H9 (cell line): Measurements from ENCODE around the gene DPP10. TPM values are rescaled to one million over a fixed set of nuclear protein-coding genes. Genes with fewer than 3 reads are reported as not detected.

Experiments
- DNase-seq: peaks from one replicate; pipeline ENCODE4 v3.0.0-alpha.2; 2017
- H2AFZ ChIP-seq: one replicate; pipeline ENCODE4 v1.6.1; 2013; ENCODE audit warnings: mild to moderate bottlenecking, low read length, control low read depth, moderate library complexity
- H2AK5ac ChIP-seq: 2 replicates; pipeline ENCODE4 v1.6.1; 2013; ENCODE audit warnings: low read length, control low read depth, mixed read lengths; ENCODE audit not compliant: insufficient read length
- H2BK120ac ChIP-seq: one replicate; pipeline ENCODE4 v1.6.1; 2013; ENCODE audit warnings: low read depth, mild to moderate bottlenecking, low read length, control low read depth, inconsistent platforms; ENCODE audit not compliant: poor library complexity, severe bottlenecking
- H2BK12ac ChIP-seq: 2 replicates; pipeline ENCODE4 v1.6.1; 2013; ENCODE audit warnings: low read length, control low read depth, mixed read lengths, low read depth; ENCODE audit not compliant: insufficient read length
- H2BK15ac ChIP-seq: 2 replicates; pipeline ENCODE4 v1.6.1; 2013; ENCODE audit warnings: low read depth, low read length, control low read depth
- H2BK20ac ChIP-seq: one replicate; pipeline ENCODE4 v1.6.1; 2013; ENCODE audit warnings: low read depth, mild to moderate bottlenecking, low read length, control low read depth, inconsistent platforms; ENCODE audit not compliant: poor library complexity, severe bottlenecking
- H2BK5ac ChIP-seq: 2 replicates; pipeline ENCODE4 v1.6.1; 2013; ENCODE audit warnings: low read length, control low read depth, mixed read lengths; ENCODE audit not compliant: insufficient read length
- H3K14ac ChIP-seq: 2 replicates; pipeline ENCODE4 v1.6.1; 2013; ENCODE audit warnings: low read length, control low read depth; ENCODE audit not compliant: insufficient read depth
- H3K18ac ChIP-seq: 2 replicates; pipeline ENCODE4 v1.6.1; 2013; ENCODE audit warnings: low read depth, mild to moderate bottlenecking, mixed read lengths, low read length, control low read depth; ENCODE audit not compliant: insufficient read length
- H3K23ac ChIP-seq: 2 replicates; pipeline ENCODE4 v1.6.1; 2013; ENCODE audit warnings: low read length, control low read depth, mixed read lengths, low read depth; ENCODE audit not compliant: insufficient read length
- H3K23me2 ChIP-seq: 2 replicates; pipeline ENCODE4 v1.6.1; 2013; ENCODE audit warnings: low read depth, mild to moderate bottlenecking, mixed read lengths, low read length, control low read depth; ENCODE audit not compliant: insufficient read length, poor library complexity, severe bottlenecking
- H3K27ac ChIP-seq: 2 replicates; pipeline ENCODE4 v1.5.1; 2013; ENCODE audit warnings: low read length, control low read depth, mixed read lengths, low read depth; ENCODE audit not compliant: insufficient read length
- H3K27me3 ChIP-seq: 2 replicates; pipeline ENCODE4 v1.6.1; 2013; ENCODE audit warnings: low read length, control low read depth, inconsistent platforms; ENCODE audit not compliant: insufficient read depth
- H3K4ac ChIP-seq: 2 replicates; pipeline ENCODE4 v1.6.1; 2013; ENCODE audit warnings: low read depth, mild to moderate bottlenecking, control low read depth, inconsistent platforms, low read length, moderate library complexity
- H3K4me1 ChIP-seq: 2 replicates; pipeline ENCODE4 v1.6.1; 2013; ENCODE audit warnings: low read length, control low read depth, inconsistent platforms; ENCODE audit not compliant: insufficient read depth
- H3K4me2 ChIP-seq: 2 replicates; pipeline ENCODE4 v1.6.1; 2013; ENCODE audit warnings: low read length, control low read depth, mixed read lengths; ENCODE audit not compliant: insufficient read length, insufficient read depth
- H3K56ac ChIP-seq: 2 replicates; pipeline ENCODE4 v1.6.1; 2013; ENCODE audit warnings: low read depth, mild to moderate bottlenecking, mixed read lengths, low read length, control low read depth; ENCODE audit not compliant: insufficient read length
- H3K79me1 ChIP-seq: 2 replicates; pipeline ENCODE4 v1.6.1; 2013; ENCODE audit warnings: low read depth, mild to moderate bottlenecking, moderate library complexity, low read length, control low read depth, inconsistent platforms; ENCODE audit not compliant: insufficient read depth, poor library complexity, severe bottlenecking
- H3K79me2 ChIP-seq: 2 replicates; pipeline ENCODE4 v1.6.1; 2013; ENCODE audit warnings: low read length, control low read depth, inconsistent platforms; ENCODE audit not compliant: insufficient read depth
- H3K9ac ChIP-seq: 2 replicates; pipeline ENCODE4 v1.6.1; 2013; ENCODE audit warnings: low read length, control low read depth, mixed read lengths; ENCODE audit not compliant: insufficient read length; ENCODE audit errors: extremely low read depth
- H3K9me3 ChIP-seq: one replicate; pipeline ENCODE4 v1.6.1; 2013; ENCODE audit warnings: low read depth, low read length, inconsistent platforms; ENCODE audit not compliant: control insufficient read depth
- H3T11ph ChIP-seq: one replicate; pipeline ENCODE4 v1.6.1; 2013; ENCODE audit warnings: mild to moderate bottlenecking, low read length, control low read depth, inconsistent platforms
- H4K20me1 ChIP-seq: one replicate; pipeline ENCODE4 v1.6.1; 2013; ENCODE audit not compliant: control insufficient read depth, insufficient read length, insufficient read depth
- H4K5ac ChIP-seq: 2 replicates; pipeline ENCODE4 v1.6.1; 2013; ENCODE audit warnings: low read depth, mild to moderate bottlenecking, mixed read lengths, low read length, control low read depth; ENCODE audit not compliant: insufficient read length
- H4K8ac ChIP-seq: replicated peaks from 2 replicates; pipeline ENCODE4 v1.6.1; 2013; ENCODE audit warnings: low read length, control low read depth, mixed read lengths, low read depth; ENCODE audit not compliant: insufficient read length
- H4K91ac ChIP-seq: 2 replicates; pipeline ENCODE4 v1.6.1; 2013; ENCODE audit warnings: low read depth, mild to moderate bottlenecking, moderate library complexity, mixed read lengths, low read length, control low read depth; ENCODE audit not compliant: insufficient read length
- H3K27ac Mint-ChIP-seq, 3 experiments: 2 replicates in 2 of 3; 3 replicates in 1 of 3; pipeline ENCODE4 v1.8.0; 2020 to 2021; ENCODE audit warnings: mixed read lengths in 3 of 3, mild to moderate bottlenecking in 1 of 3, moderate library complexity in 1 of 3
- H3K27me3 Mint-ChIP-seq: 2 replicates; pipeline ENCODE4 v1.8.0; 2021; ENCODE audit warnings: low read depth, mild to moderate bottlenecking, moderate library complexity, mixed read lengths
- H3K36me3 Mint-ChIP-seq, 3 experiments: 2 replicates in 2 of 3; 3 replicates in 1 of 3; pipeline ENCODE4 v1.8.0; 2020 to 2021; ENCODE audit warnings: low read depth in 3 of 3, mixed read lengths in 3 of 3; ENCODE audit not compliant: insufficient read depth in 1 of 3
- H3K4me1 Mint-ChIP-seq, 2 experiments: 2 replicates each; pipeline ENCODE4 v1.8.0; 2020; ENCODE audit warnings: mixed read lengths in 2 of 2
- H3K4me3 Mint-ChIP-seq, 2 experiments: 2 replicates in 1 of 2; 3 replicates in 1 of 2; pipeline ENCODE4 v1.8.0; 2020 to 2021; ENCODE audit warnings: mild to moderate bottlenecking in 2 of 2, mixed read lengths in 2 of 2, moderate library complexity in 1 of 2
- H3K9me3 Mint-ChIP-seq, 2 experiments: 2 replicates in 1 of 2; 3 replicates in 1 of 2; pipeline ENCODE4 v1.8.0; 2020; ENCODE audit warnings: mild to moderate bottlenecking in 2 of 2, mixed read lengths in 2 of 2, moderate library complexity in 1 of 2
- WGBS: extraction: QIAGEN DNeasy Blood & Tissue Kit; methylation state at CpG from one replicate; pipeline ENCODE4 v1.1.7; 2013; ENCODE audit warnings: missing lambda C conversion rate, low lambda C conversion rate, mixed read lengths; ENCODE audit not compliant: insufficient read length; ENCODE audit errors: extremely low coverage; 5-methylcytosine and 5-hydroxymethylcytosine counted together
- total RNA-seq: library from RNA; stranded (reverse); gene quantifications from 2 replicates; pipeline ENCODE4 v1.2.1, GENCODE V29; 2021
- TF ChIP-seq, protein P1 (sequence below): fragments of 200-600 bp; sonication (generic); conservative IDR thresholded peaks from 3 replicates; pipeline ENCODE4 v1.8.0; 2021; ENCODE audit warnings: antibody characterized with exemption, mild to moderate bottlenecking

Gene DPP10
- total RNA-seq, 1 experiment from 2014 or later, result 11.3 TPM

- no peak overlapping the region for H3K56ac ChIP-seq
- no peak overlapping the region for H4K91ac ChIP-seq
- H2BK12ac ChIP-seq, result no peak overlapping the region
- no peaks in the 10 kb centered on the region for H3K4me1 ChIP-seq
- no peak overlapping the region for H2BK15ac ChIP-seq
- no peak for DNase-seq
- TF ChIP-seq, protein P1, sequence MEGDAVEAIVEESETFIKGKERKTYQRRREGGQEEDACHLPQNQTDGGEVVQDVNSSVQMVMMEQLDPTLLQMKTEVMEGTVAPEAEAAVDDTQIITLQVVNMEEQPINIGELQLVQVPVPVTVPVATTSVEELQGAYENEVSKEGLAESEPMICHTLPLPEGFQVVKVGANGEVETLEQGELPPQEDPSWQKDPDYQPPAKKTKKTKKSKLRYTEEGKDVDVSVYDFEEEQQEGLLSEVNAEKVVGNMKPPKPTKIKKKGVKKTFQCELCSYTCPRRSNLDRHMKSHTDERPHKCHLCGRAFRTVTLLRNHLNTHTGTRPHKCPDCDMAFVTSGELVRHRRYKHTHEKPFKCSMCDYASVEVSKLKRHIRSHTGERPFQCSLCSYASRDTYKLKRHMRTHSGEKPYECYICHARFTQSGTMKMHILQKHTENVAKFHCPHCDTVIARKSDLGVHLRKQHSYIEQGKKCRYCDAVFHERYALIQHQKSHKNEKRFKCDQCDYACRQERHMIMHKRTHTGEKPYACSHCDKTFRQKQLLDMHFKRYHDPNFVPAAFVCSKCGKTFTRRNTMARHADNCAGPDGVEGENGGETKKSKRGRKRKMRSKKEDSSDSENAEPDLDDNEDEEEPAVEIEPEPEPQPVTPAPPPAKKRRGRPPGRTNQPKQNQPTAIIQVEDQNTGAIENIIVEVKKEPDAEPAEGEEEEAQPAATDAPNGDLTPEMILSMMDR, result no peak
- H2BK120ac ChIP-seq, result no peak overlapping the region
- no peak overlapping the region for H4K8ac ChIP-seq
- H3K79me2 ChIP-seq, result no peaks in the 10 kb centered on the region
- no peak overlapping the region for H2AFZ ChIP-seq
- no peak overlapping the region for H2BK5ac ChIP-seq
- no CpG with 5 or more reads among the region's 2 CpGs for WGBS
- H3K9me3 ChIP-seq, result no peaks in the 10 kb centered on the region
- H2BK20ac ChIP-seq, result no peak overlapping the region
- H2AK5ac ChIP-seq, result no peak overlapping the region
- Mint-ChIP-seq H3K36me3 (peaks cover 0 to 4% (median 0%) of the 10 kb centered on the region in 3 experiments; a peak in 1 of 7 replicates), H3K4me1 (peaks cover 3% of the 10 kb centered on the region in 2 experiments; a peak in 2 of 4 replicates), H3K4me3 (no peak overlapping the region), H3K27me3 (no peaks in the 10 kb centered on the region), H3K9me3 (no peaks in the 10 kb centered on the region), H3K27ac (no peak overlapping the region)
- no peak overlapping the region for H3K18ac ChIP-seq
- no peak overlapping the region for H4K5ac ChIP-seq
- no peaks in the 10 kb centered on the region for H3K27me3 ChIP-seq
- H3K23me2 ChIP-seq, result no peaks in the 10 kb centered on the region
- no peak overlapping the region for H3K4ac ChIP-seq
- H3K9ac ChIP-seq, result no peak overlapping the region
- H3T11ph ChIP-seq, result no peak overlapping the region
- H3K23ac ChIP-seq, result no peak overlapping the region
- no peak overlapping the region for H3K27ac ChIP-seq
- H3K4me2 ChIP-seq, result no peak overlapping the region
- no peaks in the 10 kb centered on the region for H4K20me1 ChIP-seq
- no peaks in the 10 kb centered on the region for H3K79me1 ChIP-seq
- no peak overlapping the region for H3K14ac ChIP-seq
Observed at GRCh38 chr2:115569547-115569946, 1127.1 kb downstream of the DPP10 start.
